OCI-LY1 (cell line): ENCODE measurements around the gene CTNNA1.

Experiments used
- CTCF ChIP-seq: fragments of 200-600 bp; sonication (generic), shearing (Covaris generic); IDR thresholded peaks from 2 replicates; pipeline ENCODE4 v1.5.1; 2017; ENCODE audit warnings: mild to moderate bottlenecking, antibody characterized with exemption, low read length, moderate library complexity, mixed read lengths
- EZH2 ChIP-seq: fragments of 200-600 bp; sonication (generic), shearing (Covaris generic); IDR thresholded peaks from 2 replicates; pipeline ENCODE4 v1.8.0; 2017; ENCODE audit warnings: borderline replicate concordance, mixed run types, mild to moderate bottlenecking, antibody characterized with exemption, low read length, moderate library complexity, mixed read lengths

GRCh38 chr5:138949988-138950387 lies 196.8 kb downstream of the CTNNA1 start:
- no peak for TF ChIP-seq CTCF
- TF ChIP-seq EZH2, result no peak
